Measurements from ENCODE around the gene TRPM3.

DNA sequence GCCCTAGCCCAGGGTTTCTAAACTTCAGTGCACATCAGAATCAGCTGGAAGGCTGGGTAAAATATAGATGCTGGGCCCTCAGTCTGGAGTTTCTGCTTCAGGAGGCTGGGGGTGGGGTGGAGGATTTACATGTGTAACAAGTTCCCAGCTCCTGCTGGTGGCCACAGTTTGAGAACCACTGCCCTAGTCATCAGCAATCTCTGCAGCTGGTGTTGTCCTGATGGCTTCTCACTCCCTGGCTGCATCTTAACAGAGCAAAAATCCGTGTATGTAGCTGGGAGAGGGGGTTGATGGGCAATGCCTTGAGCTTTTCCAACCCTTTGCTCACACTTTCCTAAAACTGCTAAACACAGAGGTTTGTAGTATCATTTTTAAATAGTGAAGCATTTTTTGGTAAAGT, 520.9 kb downstream of the TRPM3 start:
- TF ChIP-seq, protein P1, sequence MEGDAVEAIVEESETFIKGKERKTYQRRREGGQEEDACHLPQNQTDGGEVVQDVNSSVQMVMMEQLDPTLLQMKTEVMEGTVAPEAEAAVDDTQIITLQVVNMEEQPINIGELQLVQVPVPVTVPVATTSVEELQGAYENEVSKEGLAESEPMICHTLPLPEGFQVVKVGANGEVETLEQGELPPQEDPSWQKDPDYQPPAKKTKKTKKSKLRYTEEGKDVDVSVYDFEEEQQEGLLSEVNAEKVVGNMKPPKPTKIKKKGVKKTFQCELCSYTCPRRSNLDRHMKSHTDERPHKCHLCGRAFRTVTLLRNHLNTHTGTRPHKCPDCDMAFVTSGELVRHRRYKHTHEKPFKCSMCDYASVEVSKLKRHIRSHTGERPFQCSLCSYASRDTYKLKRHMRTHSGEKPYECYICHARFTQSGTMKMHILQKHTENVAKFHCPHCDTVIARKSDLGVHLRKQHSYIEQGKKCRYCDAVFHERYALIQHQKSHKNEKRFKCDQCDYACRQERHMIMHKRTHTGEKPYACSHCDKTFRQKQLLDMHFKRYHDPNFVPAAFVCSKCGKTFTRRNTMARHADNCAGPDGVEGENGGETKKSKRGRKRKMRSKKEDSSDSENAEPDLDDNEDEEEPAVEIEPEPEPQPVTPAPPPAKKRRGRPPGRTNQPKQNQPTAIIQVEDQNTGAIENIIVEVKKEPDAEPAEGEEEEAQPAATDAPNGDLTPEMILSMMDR (conservative IDR thresholded peaks at IDR 0.05): no peak
- TF ChIP-seq ZFX (IDR thresholded peaks at IDR 0.05): no peak

All from C4-2B (cell line).